Activated T-cell treated with anti-CD3 and anti-CD28 coated beads for 48 hours (primary cell): Measurements from ENCODE around the gene DDAH2.

ENCODE experiments used
- DNase-seq: peaks from one replicate; pipeline ENCODE4 v3.0.0-alpha.2; 2020; ENCODE audit warnings: low read depth

The DDAH2 gene

DNA sequence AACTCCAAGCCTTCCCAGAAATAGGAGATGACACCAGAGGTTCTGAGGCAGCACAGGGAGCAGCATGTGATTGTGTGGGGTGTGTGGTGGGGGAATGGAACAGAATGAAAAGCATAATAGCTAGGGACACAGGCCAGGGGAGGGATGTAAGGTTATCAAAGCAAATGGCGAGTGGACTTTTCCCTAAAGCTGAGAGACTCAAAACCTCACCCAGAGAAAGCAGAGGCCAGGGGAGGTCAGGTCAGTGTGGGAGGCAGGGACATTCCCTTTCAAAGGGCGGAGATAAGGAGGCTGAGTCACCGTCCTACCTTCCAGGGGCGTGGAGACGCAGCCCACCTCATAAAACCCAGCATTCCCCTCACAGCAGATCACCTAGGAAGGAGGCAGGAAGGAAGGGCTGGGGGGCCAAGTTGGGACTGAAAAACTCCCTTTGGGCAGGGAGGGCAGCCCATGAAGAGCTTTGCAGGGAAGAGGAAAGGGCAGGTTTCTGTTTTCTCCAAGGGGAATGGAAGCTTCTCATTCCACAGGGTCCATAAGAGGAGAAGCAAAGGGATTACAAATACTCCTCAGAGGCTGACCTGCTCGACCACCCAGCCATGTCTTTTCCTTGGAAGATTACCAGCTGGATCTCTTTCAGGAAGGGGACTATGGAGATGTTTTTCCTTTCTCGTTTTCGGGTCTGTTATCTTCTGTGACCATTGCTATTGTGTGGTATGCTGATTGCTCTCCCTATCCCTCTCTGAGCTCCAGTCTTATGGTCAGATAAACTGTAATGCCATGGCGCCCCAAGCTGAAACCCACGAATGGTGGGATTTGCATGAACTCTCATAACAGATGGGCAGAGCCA, 38.6 kb downstream of the DDAH2 start:
- DNase-seq: no peak

DNA sequence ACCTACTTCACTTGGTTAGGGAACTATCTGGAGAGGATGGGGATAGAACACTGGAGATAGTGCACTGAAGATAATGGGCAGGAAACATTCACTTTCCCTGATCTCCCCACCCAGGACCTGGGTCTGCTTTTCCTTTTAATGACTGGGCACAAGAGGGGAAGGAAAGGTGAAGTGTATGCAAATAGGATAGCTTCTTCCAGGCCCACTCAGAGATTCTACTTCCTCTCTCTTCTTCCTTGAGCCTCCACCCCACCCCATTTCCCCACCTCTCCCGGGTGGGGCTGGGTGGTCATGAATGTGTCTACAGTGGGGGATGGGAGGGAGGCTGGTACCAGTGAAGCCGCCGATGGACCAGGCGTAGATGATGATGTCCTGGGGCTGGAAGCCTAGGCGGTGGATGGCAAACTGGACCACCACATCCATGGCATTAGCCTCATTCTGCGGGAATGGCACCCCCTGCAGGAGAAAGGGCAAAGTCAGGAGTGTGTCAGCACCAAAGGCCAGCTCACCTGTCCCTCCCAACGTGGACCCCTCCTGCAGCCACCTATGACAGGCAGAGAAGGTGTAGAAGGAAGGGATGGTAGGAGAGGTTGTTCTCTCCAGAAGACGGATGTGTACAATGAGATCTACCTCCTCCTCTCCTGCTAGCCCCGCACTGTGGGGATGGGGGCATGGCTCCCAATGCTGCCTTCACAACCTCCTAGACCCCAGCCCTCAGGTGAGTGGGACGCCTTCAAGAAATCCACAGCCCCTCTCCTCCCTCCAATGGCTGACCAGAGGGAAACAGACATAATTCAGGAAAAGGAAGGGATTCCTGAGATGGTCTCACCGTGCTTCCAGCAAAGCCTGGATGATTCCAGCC, 39.6 kb downstream of the DDAH2 start:
- DNase-seq: no peak

DNA sequence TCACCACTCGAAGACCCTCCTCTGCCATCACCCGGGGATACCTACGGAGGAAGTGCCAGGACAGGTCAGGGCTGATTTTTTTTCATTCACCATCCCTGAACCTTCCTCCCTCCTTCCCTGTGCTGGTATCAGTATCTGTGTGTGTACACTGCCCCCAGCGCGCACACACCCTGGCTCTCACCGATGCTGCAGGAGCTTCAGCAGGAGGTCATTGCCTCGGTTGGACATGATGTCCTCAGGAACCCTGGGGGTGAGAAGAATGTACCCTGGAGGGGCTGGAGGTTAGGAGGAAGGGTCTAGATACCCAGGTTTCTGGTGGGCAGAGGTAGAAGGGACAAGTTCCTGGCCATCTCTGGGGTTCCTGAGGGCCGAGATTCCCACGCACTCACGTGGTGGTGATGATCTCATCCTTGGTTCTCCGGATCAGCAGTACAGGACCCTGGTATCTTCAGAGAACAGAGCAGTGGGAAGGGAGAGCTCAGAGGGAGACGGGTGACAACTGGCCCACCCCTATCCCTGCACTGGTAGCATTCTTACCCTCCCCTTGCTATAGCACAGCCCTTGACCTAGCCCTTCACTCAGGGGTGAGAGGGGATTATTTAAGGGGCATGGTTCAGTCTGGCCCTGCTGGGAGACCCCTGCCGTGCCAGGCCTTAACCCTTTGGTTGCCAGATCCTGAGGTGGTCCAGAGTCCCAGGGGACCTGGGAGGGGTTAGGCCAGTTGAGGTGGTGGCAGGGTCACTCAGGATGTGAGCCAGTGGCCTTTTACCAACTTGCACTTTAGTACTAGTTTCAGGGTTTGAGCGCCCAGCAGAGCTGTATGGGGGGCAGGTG, 41.0 kb downstream of the DDAH2 start:
- DNase-seq: no peak

DNA sequence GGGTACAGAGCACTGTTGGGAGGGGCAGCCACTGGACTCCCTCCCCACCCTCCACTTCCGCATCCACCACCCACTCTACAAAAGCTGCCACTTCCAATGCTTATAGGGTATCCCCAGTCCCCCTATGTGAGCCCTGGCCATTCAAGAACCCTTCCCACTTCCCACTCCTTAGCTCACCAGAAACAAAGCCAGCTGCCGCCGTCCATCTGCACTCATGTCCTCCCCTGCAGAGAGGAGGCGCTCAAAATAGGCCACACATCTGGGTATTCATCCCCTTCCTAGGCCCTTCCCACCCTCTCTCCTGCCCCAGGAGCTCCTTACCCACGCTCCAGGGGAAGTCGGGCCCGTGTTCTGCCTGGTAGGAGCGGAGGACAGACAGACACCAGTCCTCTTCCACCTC, 41.8 kb downstream of the DDAH2 start:
- no peak for DNase-seq

DNA sequence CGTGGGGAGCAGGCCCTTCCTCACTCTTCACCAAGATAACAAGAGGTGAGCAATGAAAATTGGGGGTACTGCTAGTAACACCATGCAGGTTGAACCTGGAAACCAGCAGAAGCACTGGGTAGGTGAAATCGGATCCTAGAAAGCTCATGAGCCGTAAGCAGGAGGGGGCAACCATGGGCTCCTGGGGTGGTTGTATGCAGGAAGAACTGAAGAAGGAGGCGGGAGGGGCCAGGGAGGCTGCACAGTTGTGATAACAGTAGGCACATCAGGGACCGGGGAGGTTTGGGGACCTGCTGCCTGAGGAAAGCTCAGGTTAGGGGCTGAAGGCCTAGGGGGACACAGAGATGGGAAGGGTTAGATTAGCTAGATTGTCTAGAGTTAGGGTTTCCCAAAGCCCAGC, 42.6 kb downstream of the DDAH2 start:
- DNase-seq: no peak

DNA sequence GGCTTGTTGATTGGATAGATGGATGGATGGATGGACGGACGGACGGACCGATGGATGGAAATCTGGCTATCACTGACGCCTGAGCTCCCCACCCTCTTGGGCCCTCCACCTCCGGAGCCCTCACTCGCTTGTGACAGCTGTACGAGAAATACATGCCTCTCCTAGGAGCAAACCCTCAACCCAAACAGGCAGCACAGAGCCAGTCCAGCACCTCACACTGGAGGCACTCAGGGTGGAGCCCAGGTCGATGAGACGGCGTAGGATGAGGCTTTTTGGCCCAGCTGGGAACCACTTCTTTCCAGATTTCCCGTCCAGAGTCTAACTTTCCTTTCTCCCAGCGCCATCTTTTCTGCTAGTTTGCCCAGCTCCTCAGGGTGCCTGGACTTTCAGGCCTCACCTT, 45.5 kb downstream of the DDAH2 start:
- DNase-seq: no peak

DNA sequence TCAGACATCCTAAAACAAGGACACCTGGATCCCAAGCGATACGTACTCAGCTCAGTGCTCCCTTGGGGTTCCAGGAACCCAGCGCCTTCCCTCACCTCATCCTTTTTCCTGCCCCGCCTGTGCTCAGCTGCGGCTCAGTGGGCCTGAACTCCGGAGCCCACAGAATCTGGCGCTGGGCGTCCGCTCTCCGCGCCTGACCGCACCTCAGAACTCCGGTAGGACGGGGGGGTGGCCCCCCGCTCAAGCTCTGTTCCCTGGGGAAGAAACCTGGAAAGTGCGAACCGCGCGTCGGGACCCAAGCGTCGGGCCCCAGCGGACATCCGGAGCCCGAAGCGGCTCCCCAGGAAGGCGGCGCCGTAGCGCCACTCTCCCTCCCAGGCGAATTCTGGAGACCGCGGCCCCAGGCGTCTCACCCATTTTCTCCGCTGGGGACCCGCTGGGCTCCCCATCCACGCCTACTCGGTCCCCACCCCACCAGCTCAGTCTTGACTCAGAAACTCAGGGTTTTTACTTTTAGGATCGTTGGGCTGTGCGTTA, 47.9 kb downstream of the DDAH2 start:
- DNase-seq: no peak

DNA sequence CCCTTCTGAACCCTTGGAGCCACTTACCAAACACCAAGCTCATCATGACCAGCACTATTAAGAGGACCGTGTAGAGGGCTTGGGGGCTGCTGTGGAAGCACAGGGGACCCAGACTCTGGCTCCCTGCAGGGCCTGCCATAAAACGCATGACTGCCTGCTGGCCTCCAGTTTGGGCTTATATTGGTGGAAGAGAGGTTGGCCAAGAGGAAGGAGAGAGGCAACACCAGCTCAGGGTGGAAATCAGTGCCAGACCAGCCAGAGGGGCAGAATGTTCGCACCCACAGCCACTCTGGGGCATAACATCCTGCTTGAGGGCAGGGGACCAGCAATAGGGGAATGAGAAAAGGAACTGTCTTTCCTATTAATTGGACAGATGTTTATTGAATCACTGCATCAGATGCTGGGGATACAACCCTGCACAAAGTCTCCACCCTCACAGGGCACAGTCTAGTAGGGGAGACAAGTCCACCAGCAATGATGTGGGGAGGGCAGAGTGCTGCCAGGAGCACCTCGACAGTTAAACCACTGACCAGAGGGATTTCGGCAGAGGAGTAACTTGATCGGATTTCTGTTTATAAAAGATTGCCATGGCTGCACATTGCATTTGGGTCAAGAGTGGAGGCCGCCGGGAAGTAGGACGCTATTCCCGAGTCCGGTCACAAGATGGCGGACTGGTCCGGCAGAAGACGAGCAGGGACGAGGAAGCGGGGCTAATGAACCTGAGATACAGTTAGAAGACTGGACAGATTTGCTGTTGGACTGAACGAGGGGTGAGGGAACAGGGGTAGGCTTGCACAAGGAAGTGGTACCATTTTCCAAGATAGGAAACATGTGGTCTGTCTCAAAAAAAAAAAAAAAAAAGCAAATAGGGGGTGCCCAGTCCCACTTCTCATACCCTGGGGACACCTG, 48.6 kb downstream of the DDAH2 start, which contains the start of gene LY6G5C:
Gene LY6G5C, minus strand, starts transcription at position 842 of the 909 bp plus-strand sequence. Its CDS starts 694 bp downstream, at position 148.
- DNase-seq: peak; percentile 56

DNA sequence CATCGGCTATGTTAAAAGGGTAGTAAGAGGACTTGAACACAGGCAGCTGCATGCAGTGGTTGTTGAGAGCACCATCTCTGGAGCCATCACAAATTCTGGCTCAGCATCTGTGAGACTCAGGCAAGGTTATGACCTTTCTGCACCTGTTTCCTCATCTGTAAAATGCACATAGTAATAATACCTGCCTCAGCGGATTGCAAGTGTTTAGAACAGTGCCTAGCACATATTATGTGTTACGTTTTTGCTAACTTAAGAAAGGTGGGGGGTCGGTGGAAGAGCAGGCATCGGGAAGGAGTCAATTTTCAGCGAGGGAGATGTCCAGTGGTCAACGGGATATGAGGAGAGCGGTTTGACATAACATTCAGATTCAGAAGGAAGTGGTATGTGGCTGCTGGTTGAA, 51.1 kb downstream of the DDAH2 start:
- DNase-seq: no peak
